GM06990 (cell line): ENCODE measurements around the gene OSBP2.

Source experiments
- DNase-seq: peaks from one replicate; pipeline ENCODE4 v3.0.0-alpha.2; 2011; ENCODE audit not compliant: insufficient read length; ENCODE audit errors: extremely low read depth
- H3K27me3 ChIP-seq: replicated peaks from 2 replicates; pipeline ENCODE4 v1.6.0; 2011; ENCODE audit warnings: low read length; ENCODE audit not compliant: control insufficient read depth, insufficient read depth
- H3K36me3 ChIP-seq: 2 replicates; pipeline ENCODE4 v1.5.1; 2011; ENCODE audit warnings: low read length; ENCODE audit not compliant: control insufficient read depth, insufficient read depth
- H3K4me3 ChIP-seq: replicated peaks from 2 replicates; pipeline ENCODE4 v1.5.1; 2011; ENCODE audit warnings: low read depth, mild to moderate bottlenecking, control low read depth, low read length
- TF ChIP-seq, protein P1 (sequence below): IDR thresholded peaks from 2 replicates; pipeline ENCODE4 v1.5.1; 2011; ENCODE audit warnings: low read length, control low read depth, mild to moderate bottlenecking, inconsistent platforms; ENCODE audit not compliant: insufficient read depth, poor library complexity, severe bottlenecking

OSBP2 gene

DNA sequence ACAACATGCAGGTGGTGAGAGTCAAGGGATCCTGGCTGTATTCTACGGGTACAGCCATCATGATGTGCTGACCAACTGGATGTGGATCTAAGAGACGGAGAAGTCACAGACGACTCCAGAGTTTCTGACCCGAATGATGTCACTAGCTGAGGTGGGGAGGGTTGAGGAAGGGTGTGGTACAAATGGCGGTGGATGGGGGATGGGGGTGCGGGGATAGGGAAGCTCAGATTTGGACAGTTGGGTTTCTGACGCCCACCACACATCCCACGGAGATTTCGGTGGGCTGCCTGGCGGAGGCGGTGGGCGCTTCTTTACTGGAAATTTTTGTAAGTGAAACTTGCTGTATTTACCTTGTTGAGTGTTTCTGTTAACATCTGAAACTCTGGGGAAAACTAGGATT is 126.7 kb downstream of the OSBP2 start:
- no peak for DNase-seq
- no peaks in the 10 kb centered on the region for H3K36me3 ChIP-seq
- H3K27me3 ChIP-seq, result no peaks in the 10 kb centered on the region; the same call in 1 of the 2 replicates
- H3K4me3 ChIP-seq, result no peak overlapping the region
- TF ChIP-seq, protein P1, sequence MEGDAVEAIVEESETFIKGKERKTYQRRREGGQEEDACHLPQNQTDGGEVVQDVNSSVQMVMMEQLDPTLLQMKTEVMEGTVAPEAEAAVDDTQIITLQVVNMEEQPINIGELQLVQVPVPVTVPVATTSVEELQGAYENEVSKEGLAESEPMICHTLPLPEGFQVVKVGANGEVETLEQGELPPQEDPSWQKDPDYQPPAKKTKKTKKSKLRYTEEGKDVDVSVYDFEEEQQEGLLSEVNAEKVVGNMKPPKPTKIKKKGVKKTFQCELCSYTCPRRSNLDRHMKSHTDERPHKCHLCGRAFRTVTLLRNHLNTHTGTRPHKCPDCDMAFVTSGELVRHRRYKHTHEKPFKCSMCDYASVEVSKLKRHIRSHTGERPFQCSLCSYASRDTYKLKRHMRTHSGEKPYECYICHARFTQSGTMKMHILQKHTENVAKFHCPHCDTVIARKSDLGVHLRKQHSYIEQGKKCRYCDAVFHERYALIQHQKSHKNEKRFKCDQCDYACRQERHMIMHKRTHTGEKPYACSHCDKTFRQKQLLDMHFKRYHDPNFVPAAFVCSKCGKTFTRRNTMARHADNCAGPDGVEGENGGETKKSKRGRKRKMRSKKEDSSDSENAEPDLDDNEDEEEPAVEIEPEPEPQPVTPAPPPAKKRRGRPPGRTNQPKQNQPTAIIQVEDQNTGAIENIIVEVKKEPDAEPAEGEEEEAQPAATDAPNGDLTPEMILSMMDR, result no peak

DNA sequence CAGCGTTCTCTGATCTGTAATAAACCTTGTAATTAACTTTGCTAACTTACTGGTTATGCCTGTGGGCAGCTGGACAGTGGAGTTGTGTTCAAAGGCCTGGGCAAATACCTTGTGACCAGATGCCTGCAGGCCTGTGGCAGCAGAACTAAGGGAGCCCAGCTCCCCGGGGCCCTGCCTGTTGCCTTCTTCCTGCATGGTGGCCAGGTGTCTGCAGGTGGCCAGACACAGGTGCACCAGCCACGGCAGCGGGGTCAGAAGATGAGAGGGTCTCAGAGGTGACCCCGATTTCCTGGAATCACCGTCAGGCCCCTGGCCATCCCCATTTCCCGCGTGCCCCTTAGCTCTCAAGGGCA is 127.2 kb downstream of the OSBP2 start:
- no peaks in the 10 kb centered on the region for H3K36me3 ChIP-seq
- no peak overlapping the region for H3K4me3 ChIP-seq
- H3K27me3 ChIP-seq, result no peaks in the 10 kb centered on the region; the same call in 1 of the 2 replicates
- DNase-seq, result no peak
- TF ChIP-seq, protein P1, result no peak

- TF ChIP-seq, protein P1, result no peak
- Histone ChIP-seq H3K27me3 (no peaks in the 10 kb centered on the region; the same call in 1 of the 2 replicates), H3K4me3 (no peak overlapping the region), H3K36me3 (no peaks in the 10 kb centered on the region)
- DNase-seq, result no peak
Observed at GRCh38 chr22:30822216-30823014, 127.7 kb downstream of the OSBP2 start.

DNA sequence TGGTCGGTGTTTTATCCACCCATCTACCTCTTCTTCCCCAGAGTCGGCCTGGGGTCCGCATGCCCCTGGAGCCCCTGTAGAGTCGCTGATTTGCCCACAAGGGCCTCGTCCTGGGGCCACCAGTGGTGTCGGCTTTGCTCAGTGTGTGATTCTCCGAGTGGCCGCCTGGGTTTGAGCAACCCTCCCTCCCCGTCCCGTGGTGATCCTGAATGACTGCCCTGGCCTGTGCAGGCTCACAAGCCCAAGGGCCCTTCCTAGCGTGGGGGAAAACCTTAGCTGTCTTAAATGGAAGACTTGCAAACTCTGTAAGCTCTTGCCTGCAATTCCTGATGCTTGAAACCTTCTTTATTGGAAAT is 128.3 kb downstream of the OSBP2 start:
- Histone ChIP-seq H3K36me3 (no peaks in the 10 kb centered on the region), H3K27me3 (no peaks in the 10 kb centered on the region; the same call in 1 of the 2 replicates), H3K4me3 (no peak overlapping the region)
- TF ChIP-seq, protein P1, result no peak
- no peak for DNase-seq

DNA sequence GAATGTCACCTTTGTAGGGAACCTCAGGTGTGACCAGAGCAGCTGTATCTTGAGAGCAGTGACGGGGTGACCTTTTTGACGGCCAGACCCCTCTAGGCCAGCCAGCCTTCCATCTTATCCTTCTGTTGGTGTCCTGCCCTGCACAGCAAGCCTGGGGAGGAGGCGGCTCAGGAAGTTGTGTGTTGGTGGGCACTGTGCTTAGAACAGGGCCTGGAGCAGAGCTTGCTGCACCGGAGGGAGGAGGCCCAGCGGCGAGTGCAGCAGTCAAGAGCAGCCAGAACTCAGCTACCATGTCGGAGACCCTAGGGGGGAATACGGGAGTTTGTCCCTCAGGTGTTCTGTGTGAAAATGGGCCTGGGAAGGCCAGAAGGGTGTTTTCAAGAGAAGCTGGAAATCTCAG is 129.4 kb downstream of the OSBP2 start:
- Histone ChIP-seq H3K36me3 (no peaks in the 10 kb centered on the region), H3K4me3 (no peak overlapping the region), H3K27me3 (no peaks in the 10 kb centered on the region; the same call in 1 of the 2 replicates)
- TF ChIP-seq, protein P1, result no peak
- no peak for DNase-seq
